SU-DHL-6 (cell line): Measurements from ENCODE around the gene AIG1.

Experiments
- CTCF ChIP-seq: fragments of 200-600 bp; sonication (generic); IDR thresholded peaks from one replicate; pipeline ENCODE4 v1.5.1; 2017; ENCODE audit warnings: antibody characterized with exemption, mild to moderate bottlenecking, low read length, moderate library complexity; ENCODE audit not compliant: insufficient read depth, poor library complexity, severe bottlenecking
- EZH2phosphoT487 ChIP-seq: fragments of 200-600 bp; sonication (generic), shearing (Covaris generic); conservative IDR thresholded peaks from 2 replicates; pipeline ENCODE4 v1.6.1; 2018; ENCODE audit warnings: mild to moderate bottlenecking, antibody characterized with exemption, low read length, moderate library complexity, mixed read lengths

GRCh38 chr6:143119260-143119659, 58.6 kb downstream of the AIG1 start:
- TF ChIP-seq CTCF: no peak
- TF ChIP-seq EZH2phosphoT487: no peak
